ENCODE measurements around the gene ZNF862.

ZNF862 gene

DNA sequence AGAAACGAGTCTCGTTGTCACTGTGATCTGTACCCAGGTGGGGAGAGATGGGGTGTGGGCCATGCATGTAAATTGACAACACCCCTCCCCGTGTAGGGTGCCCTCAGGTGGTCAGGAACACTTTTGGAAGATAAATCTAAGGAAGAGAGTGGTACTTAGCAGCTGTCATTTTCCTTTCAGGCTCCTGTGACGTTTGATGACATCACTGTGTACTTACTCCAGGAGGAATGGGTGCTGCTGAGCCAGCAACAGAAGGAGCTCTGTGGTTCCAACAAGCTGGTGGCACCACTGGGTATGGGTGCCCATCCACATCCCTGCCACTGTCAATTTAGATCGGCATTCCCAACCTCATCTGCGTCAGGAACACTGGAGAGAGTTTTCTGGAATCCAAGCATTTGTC is 6.3 kb downstream of the ZNF862 start:
- TF ChIP-seq, protein P1, sequence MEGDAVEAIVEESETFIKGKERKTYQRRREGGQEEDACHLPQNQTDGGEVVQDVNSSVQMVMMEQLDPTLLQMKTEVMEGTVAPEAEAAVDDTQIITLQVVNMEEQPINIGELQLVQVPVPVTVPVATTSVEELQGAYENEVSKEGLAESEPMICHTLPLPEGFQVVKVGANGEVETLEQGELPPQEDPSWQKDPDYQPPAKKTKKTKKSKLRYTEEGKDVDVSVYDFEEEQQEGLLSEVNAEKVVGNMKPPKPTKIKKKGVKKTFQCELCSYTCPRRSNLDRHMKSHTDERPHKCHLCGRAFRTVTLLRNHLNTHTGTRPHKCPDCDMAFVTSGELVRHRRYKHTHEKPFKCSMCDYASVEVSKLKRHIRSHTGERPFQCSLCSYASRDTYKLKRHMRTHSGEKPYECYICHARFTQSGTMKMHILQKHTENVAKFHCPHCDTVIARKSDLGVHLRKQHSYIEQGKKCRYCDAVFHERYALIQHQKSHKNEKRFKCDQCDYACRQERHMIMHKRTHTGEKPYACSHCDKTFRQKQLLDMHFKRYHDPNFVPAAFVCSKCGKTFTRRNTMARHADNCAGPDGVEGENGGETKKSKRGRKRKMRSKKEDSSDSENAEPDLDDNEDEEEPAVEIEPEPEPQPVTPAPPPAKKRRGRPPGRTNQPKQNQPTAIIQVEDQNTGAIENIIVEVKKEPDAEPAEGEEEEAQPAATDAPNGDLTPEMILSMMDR (IDR thresholded peaks at IDR 0.05; ENCODE audit: insufficient read depth, low read depth, low read length, missing control alignments), result no peak
- no peak for DNase-seq (ENCODE audit: low read depth)
- H3K4me3 ChIP-seq (ENCODE audit: low read length), result no peak overlapping the region

- TF ChIP-seq, protein P1 (IDR thresholded peaks at IDR 0.05; ENCODE audit: insufficient read depth, low read depth, low read length, missing control alignments), result no peak
- H3K4me3 ChIP-seq (ENCODE audit: low read length), result no peak overlapping the region
- DNase-seq (ENCODE audit: low read depth), result no peak
Measured at GRCh38 chr7:149845257-149845980, 7.2 kb downstream of the ZNF862 start.

- TF ChIP-seq, protein P1 (IDR thresholded peaks at IDR 0.05; ENCODE audit: insufficient read depth, low read depth, low read length, missing control alignments), result no peak
- no peak for DNase-seq (ENCODE audit: low read depth)
- H3K4me3 ChIP-seq (ENCODE audit: low read length), result no peak overlapping the region
Measured at GRCh38 chr7:149846021-149846420, 7.8 kb downstream of the ZNF862 start.

- no peak overlapping the region for H3K4me3 ChIP-seq (ENCODE audit: low read length)
- no peak for DNase-seq (ENCODE audit: low read depth)
- TF ChIP-seq, protein P1 (IDR thresholded peaks at IDR 0.05; ENCODE audit: insufficient read depth, low read depth, low read length, missing control alignments), result no peak
Measured at GRCh38 chr7:149846436-149847046, 8.4 kb downstream of the ZNF862 start.

DNA sequence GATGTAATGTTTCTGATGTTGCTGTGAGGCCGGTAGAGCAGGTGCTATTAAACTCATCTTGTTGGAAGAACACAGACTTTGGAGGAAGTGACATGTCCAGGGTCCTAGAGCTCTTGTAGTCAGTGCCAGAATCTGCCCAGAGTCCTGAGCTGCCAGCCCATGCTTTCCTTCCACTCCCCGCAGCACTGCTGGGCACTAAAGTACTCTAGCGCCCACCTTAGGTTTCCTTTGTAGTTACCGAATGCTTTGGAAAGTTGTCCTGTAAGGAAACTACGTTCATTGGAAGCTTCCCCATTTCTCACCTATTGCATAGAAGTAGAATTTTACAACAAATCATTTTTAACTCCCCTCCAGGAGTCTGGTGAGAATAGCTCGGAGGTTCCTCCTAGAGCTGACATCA is 11.0 kb downstream of the ZNF862 start:
- TF ChIP-seq, protein P1 (IDR thresholded peaks at IDR 0.05; ENCODE audit: insufficient read depth, low read depth, low read length, missing control alignments), result no peak
- H3K4me3 ChIP-seq (ENCODE audit: low read length), result no peak overlapping the region
- no peak for DNase-seq (ENCODE audit: low read depth)

- TF ChIP-seq, protein P1 (IDR thresholded peaks at IDR 0.05; ENCODE audit: insufficient read depth, low read depth, low read length, missing control alignments), result no peak
- DNase-seq (ENCODE audit: low read depth), result no peak
Measured at GRCh38 chr7:149850007-149850594, 11.9 kb downstream of the ZNF862 start.

More at GRCh38 chr7:149850007-149850594, 11.9 kb downstream of the ZNF862 start:
- no peak overlapping the region for H3K4me3 ChIP-seq (ENCODE audit: low read length)
